ENCODE results near the gene ANKS3. TPM values are rescaled to one million over a fixed set of nuclear protein-coding genes. Genes with fewer than 3 reads are reported as not detected.

Gene ANKS3
- total RNA-seq, 1 experiment from 2014 or later: 19.7 TPM

DNA sequence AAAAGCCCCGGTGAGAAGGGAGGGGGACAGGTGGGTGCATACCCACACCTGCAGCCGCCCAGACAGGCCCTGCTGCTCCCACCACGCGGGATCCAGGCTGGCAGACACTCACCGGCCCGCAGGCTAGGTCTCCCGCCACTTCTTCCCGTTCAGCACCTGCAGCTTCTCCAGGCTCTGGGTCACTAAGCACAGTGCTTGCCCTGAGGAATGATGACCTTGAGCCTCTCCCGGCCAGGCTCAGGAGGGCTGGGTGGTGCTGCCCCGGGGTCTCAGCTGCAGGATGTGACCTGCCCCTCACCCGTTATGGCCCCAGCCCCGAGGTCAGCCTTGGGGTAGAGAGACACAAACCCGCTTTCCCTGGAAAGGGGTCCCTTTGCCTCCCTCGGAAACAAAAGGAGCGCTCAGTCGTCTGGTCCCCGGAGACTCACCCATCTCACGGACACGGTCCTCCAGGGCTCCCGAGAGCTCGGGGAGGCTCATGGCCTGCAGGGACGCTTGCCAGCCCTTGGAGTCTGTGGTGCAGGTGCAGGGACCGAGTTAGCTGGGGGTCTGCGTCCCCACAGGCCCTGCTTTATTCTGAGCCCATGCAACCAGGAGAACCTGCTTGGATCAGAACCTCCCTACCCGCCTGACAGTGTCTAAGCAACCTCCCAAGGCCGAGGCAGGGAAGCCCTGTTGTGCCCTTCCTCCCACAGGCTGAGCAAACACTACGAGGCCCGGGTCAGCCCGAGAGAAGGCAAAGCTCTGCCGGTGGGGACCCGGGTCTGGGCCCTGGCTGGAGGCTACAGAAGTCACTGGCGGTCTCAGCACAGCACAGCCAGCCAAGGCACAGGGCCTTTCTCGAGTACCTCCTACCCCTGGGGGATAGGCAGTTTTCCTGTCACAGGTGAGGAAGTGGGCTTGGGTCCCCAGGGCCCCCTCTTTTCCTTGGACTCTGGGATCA is 36.9 kb downstream of the ANKS3 start:
- DNase-seq (ENCODE audit: low read depth): no peak

DNA sequence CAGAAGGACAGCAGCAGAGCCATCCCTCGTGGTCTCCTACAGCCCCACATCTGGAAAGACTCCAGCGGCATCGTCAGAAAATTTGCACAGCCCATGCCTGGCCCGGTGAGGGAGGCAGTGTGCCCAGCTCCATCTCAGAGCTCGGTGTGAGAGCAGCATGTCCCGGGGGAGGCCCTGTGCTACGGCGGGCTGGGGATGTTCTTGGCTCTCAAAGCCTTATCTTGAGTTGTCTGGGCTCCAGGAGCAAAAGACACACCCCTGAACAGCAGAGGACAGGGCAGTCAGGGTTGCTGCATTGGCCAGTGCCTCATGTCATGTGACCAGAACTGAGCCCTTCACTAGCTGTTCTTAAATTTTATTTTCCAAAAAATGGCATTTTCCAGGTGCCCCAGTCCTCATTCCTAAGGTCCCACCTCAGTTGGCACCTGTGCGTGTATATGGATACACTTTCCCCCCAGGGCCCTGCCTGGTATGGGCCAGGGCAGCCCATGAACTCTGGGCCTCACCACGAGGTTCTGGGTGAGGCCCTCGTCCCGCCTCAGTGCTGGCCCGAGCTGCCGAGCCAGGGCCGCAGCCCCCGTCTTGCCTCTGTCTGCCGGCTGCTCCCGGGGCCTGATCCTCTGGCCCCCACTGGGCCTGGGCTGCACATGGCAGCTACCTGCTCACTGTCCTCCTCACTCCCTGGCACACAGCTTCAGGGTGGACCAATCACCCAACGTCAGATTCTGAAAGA is 37.7 kb downstream of the ANKS3 start:
- no peak for DNase-seq (ENCODE audit: low read depth)

DNA sequence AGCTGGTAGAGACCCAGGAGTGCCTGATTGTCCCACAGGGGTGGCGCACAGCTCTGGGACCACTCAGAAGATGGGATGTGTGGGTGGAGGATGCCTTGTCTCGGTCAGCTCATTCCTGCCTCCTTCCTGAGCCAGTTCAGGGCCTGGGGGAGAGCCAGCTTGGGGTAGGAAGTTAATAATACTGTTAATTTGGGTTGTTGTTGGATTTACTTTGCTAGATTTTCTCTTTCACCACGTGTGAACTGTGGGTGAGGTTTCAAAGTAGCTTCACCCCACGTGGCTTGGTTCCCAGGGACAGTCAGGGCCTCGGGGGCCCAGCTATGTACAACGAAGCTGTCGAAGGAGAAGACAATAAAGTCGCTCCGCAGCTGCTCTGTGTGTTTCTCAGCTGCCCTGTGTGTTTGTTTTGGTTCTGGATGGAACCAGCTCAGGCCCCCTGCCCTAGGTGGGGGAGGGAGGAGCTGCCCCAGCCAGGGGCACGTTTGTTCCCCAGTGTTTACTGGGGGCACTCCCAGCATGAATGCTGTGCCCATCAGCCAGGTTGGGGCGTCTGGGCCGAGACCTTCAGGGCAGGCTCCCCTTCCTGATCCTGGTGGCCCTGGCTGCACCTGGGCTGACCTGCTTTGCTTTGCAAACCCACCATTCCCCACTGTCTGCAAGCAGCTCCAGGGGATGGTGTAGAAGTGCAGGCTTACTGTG is 38.4 kb downstream of the ANKS3 start:
- no peak for DNase-seq (ENCODE audit: low read depth)

DNA sequence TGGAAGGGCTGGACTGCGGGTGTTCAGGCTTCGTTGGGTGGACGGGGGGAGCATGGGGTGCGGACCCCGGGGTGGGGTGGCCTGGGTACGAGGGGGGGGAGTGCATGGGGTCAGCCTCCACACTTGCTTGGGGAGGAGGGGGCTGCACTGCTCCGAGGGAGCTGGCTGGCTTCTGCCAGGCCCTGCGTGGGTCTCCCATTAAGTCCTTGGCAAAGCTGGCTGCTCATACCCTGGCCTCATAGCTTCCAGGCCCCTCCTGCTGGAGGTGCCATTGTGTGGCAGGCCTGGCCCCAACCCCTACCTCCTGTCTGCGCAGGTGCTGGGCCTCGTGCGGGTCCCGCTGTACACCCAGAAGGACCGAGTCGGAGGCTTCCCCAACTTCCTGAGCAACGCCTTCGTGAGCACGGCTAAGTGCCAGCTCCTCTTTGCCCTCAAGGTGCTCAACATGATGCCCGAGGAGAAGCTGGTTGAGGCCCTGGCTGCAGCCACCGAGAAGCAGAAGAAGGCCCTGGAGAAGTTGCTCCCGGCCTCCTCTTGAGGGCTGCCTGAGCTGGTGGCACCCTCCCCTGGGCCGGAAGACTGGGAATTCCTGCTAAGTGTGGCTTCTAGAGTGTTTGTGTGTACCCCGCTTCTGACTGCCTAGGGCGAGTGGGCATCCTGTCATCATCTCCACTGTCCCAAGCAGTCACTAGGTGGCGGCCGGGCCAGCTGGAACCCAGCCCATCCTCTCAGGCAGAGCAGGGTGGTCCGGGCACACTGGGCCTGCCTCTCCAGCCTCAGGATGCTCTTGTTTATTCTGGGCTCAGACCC is 39.2 kb downstream of the ANKS3 start:
- no peak for DNase-seq (ENCODE audit: low read depth)

DNA sequence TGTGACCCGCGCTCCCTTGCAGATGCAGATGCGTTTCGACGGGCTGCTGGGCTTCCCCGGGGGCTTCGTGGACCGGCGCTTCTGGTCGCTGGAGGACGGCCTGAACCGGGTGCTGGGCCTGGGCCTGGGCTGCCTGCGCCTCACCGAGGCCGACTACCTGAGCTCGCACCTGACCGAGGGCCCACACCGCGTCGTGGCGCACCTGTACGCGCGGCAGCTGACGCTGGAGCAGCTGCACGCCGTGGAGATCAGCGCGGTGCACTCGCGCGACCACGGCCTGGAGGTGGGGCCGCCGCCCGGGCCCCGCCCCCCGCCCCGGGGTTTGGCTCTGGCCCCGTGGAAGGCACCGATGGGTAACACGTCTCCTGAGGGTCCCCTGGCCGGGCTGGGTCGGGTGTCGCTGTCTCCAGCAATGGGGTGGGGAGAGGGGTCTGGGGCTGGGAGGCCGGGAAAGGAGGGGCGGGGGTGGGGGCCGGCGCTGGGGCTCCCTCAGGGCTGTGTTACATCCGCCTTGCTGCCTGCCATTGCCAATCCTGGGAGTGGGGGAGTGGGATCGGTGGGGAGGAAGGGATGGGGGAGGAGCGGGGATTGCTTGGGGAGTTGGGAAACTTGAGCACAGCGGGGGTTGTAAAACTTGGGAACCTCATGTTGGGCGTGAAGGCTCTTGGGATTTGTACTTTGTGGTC is 40.0 kb downstream of the ANKS3 start:
- DNase-seq (ENCODE audit: low read depth): no peak

DNA sequence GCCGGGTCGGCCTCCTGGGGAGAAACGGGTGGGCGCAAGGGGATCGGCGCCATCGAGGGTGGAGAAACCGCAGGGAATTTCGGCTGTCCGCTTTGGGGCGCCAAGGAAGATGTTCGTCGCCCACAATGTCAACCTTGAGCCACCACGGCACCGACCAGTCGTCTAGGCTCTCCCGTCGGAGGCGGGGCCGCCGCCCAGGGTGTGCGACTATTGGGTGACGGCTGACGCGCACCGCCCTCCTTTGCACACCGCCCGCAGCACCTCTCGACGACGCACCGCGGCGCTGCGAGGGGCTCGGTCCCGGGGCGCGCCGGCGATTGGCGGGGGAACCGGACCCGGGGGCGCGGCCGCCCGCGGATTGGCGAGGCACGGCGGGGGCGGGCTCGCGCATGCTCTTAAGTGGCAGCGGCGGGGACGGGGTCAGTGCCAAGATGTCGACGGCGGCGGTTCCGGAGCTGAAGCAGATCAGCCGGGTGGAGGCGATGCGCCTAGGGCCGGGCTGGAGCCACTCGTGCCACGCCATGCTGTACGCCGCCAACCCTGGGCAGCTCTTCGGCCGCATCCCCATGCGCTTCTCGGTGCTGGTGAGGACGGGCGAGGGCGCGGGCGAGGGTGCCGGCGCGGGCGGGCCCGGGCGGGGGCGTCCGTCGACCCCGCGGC is 40.6 kb downstream of the ANKS3 start, which contains the start of gene NUDT16L1:
TSS of gene NUDT16L1 (plus strand) at position 267 of the 660 bp plus-strand sequence. CDS start at position 432, 165 bp downstream.
- DNase-seq (ENCODE audit: low read depth): peak; percentile 93

DNA sequence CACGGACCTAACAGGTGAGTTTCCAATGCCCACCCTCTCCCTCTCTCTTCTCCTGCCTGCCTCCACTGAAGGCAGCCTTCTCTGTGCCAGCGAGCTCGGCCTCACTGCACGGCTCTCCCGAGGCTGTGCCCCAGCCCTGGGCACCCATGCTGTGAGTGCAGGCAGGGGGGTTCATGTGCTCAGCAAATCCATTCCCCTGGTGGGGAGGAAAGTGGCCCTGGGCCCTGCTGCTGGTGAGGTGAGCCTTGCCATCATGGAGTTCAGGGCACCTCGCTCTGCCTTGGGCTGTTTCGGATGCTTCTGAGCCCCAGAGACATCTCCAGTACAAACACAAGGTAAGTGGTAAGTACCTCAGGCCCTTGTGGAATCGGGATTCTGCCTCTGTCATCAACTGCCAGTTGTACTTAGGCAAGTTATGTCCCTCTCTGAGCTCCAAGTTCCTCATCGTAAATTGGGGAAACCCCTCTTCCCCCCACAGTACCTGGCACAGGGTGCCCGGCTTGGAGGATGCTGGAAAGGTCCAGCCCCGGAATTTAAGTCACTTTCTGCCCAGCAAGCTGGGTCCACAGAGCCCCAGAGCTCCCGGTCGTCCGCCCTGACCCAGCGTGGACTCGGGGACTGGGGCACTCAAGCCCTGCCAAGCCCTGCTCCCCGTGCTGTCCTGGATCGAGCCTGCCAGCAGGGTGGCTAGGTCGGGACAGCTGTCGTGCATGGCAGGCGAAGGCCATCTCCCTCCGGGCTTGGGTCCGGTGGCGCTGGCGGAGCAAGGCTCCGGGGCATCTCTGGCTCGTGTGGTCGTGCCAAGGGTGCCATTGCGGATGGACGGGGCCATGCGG is 41.4 kb downstream of the ANKS3 start:
- DNase-seq (ENCODE audit: low read depth): no peak

DNA sequence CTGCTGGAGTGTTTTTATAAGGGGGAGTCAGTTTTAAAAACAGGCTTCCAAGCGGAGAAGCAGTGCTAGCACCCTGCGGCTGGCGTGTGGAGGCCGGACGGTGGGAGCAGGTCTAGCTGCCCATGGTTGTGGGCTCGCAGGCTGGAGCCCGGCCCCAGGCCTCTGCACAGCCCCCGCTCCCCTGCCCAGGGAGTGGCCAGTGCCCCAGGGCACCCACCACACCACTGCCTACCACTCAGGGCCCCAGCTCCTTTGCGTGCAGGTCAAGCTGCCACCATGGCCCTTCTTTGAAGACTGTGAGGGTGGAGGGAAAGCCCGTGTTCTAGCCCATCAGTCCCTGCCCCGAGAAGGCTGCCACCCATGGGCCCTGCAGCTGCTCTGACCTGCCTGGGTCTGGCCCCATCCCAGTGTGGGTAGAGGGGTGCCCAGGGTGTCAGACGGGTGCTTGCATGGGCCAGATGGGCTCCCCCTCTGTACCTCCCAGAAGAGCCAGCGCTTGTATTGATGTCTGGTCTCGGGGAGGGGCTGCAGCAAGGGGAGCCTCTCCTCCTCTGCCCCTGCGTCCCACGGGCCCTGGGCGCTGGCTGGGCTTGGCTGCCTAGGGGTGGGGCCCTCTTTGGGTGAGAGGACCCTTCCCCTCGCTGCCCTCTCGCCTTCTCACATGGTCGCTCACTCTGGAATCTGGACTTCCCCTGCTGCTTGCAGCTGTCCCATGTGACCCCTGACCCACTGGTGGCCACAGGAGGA is 42.2 kb downstream of the ANKS3 start:
- no peak for DNase-seq (ENCODE audit: low read depth)

DNA sequence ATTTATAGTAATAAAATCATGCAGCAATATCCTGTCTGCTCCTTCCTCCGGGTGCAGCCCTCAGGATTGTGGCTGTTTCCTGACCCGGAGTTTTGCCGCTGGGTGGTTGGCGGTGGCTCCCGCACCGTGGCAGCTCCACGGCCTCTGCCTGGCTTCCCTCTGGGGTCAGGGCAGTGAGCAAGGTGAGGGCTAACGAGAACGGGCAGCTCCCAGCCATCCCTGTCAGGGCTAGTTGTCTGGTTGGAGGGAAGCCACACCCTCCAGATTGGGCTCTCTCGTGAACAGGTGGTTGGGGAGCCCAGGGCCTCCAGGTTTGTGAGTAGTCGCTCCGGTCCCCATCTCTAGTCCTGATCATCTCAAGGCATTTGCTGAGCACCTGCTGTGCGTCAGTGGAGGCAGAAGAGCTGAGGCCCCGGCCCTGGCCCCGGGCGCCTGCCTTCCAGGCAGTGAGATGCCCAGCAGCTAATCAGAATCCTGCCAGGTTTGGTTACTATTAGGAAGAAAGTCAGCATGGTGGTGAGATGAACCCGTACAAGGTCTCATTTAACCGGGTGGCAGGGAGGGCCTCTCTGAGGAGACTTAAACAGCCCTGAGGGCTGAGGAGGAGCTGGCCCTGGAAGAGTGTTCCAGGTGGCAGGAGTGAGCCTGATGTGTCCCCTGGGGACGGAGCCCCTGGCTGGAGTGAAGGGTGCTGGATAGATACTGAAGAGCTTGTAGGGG is 43.0 kb downstream of the ANKS3 start:
- DNase-seq (ENCODE audit: low read depth): no peak

DNA sequence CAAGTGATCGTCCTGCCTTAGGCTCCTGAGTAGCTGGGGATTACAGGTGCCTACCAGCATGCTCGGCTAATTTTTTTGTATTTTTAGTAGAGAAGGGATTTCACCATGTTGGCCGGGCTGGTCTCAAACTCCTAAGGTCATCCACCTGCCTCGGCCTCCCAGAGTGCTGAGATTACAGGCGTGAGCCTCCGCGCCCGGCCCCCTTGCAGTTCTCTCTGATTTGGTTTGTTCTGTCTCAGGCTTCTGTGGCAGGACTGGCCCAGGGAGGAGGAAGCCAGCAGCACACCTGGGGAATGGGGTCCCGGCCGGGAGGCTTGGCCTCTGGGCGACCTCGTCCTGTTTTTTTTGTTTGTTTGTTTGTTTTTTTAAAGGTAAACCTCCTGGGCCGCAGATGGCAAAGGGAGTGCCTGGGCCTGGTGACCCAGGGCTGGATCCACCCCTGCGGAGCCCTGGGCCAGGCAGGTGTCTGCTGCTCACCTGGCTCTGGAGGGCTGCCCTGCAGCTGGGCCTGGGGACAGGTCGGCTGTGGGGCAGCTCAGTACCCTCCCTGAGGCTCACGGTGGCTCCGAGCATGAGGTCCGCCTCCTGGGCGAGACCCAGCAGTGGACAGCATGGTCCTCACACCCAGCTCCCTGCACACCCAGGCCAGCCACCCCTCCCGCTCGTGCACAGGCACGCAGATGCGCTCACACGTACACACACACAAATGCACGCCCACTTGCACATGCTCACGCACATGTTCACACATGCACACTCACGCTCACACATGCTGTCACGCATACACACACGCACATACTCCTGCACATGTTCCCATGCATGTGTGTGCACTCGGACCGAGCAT is 44.0 kb downstream of the ANKS3 start:
- no peak for DNase-seq (ENCODE audit: low read depth)

DNA sequence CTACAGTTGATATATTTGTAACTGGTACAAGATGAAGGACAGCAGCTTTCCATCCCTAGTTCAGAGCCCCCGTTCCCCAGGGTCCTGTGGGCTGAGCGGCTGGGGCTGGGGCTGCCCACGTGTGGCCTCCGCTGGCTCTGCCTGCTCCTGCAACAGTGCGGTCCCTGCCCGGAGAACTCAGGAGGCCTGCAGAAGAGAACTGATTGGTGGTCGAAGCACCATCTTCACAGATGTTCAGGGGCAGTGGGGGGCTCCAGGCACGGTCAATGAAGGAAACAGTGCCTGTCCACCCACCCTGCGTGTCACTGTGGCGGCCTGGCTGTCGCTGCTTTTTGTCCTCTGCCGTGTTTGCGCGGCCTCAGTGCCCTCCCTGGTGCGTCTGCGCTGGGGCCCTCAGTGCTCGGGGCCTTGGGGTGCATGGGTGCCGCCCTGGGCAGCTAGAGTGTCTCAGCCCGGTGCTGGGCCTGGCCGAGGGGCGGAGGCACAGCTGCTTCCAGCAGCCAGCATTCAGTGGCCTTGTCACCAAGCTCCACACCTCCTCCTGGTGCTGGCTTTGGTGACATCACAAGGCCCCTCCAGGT is 44.9 kb downstream of the ANKS3 start:
- no peak for DNase-seq (ENCODE audit: low read depth)

DNA sequence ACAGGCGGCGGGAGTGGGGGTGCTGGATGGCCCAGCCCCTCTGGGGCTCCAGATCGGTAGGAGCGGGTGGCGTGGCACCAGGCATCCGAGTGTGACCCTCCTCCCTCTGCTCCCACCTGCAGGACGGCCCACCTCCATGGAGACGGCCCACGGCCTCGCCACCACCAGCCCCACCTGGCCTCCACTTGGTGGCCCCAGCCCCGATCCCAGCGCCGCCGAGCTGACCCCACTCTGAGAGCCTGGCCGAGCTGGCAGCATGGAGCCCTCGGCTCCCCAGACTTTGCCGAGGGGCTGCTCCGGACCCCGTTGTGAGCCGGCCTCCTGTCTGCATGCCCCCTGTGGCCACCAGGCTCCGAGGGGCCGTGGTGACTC is 45.4 kb downstream of the ANKS3 start:
- DNase-seq (ENCODE audit: low read depth): no peak

DNA sequence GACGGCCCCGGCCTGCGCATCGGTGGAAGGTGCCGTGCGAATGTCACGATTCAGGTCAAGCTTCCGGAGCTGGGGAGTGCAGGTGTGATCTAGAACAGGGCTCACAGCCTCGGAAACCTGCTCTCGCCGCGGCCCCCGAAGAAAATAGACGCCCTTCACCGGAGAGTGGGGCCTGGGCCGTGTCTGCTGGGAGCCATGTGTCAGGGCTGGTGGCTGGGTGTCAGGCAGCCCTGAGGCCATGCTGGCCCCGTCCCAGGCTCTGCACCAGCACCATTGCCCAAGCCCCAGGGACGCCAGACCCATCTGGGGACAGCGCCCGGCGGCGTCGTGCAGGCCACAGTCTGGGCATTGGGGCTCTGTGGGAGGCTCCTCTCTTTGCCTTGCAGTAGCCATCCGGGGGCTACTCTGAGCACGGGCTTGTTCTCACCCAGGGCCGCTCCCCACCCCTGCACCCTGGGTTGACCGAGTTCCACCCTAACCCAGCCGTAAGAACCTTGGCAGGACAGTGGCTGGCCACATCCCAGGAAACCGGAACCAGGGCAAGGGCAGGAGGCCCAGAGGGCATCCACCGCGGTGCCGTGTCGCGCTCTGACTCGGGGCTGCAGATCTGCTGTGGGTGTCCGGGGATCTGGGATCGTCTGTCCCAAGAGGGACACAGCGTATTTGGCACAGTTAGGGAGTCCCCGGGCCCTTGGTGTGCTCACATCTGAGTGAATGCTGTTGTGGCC is 46.0 kb downstream of the ANKS3 start:
- no peak for DNase-seq (ENCODE audit: low read depth)

DNA sequence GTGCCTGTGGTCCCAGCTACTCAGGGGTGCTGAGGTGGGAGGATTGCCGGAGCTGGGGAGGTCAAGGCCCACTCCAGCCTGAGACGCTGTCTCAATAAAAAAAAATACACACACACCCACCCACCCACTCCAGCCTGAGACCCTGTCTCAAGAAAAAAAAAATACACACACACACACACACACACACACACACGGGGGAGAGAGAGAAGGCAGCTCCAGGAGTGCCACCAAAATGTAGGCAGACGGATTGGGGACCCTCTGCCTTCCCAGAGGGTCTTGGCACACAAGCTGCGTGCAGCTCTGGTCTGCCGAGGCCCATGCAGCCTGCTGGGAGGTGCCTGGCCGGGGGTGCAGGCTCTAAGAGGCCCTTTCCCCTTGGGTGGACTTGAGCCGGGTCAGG is 46.7 kb downstream of the ANKS3 start:
- no peak for DNase-seq (ENCODE audit: low read depth)

DNA sequence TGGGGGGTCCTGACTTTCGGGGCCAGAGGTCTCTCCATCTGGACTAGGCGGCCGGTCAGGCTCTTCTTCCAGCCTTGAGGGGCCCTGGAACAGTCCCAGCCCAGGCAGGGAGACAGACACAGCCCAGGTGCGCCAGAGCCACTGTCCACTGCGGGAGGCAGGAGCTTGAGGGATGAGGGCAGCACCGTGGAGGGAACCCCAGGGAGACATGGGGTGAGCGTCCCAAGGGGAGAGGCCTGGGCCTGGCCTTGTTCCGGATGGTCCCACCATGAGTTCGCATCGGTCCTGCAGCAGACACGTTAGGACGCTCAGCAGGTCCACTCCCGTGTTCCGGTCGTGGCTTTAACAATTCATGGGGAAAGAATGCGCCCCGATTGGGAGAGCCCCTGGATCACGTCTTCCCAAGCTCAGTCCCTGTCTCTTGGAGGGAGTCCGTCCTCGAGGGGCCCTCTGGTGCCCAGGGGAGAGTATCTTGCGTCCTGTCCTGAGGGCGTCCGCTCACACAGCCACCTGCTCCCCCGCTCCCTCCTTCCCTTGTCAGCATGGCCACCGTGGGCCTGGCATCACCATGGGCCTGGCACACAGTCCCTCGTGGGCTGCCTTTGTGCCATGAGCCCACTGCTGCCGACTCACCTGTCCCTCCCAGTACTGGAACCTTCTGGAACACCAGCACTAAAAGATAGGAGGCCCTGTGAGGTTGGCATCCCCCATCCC is 47.4 kb downstream of the ANKS3 start:
- no peak for DNase-seq (ENCODE audit: low read depth)

Data from HT1080 (cell line).